MCF 10A (cell line): ENCODE data around the gene MEI1. TPM values are rescaled to one million over a fixed set of nuclear protein-coding genes. Genes with fewer than 3 reads are reported as not detected.
"Not testable (repeated sequence)": the region's sequence is repeated elsewhere in the genome, so short reads cannot be mapped to it uniquely, and the experiment has no call there.

Experiments used
- BruUV-seq: library from RNA; stranded (reverse); fragments of 400-500 nt; replicated peaks from 2 replicates; lab custom pipeline; 2021; lab: Mats Ljungman, UMichigan
- CTCF ChIA-PET: fragments of 300-600 bp; sonication (Branson Sonifier 250); formaldehyde crosslinking; extraction: SDS; loops from one replicate; lab custom pipeline; 2021; ENCODE audit warnings: antibody characterized with exemption, inconsistent platforms; lab: Yijun Ruan, JAX
- POLR2A ChIA-PET: fragments of 300-600, 350-650 bp; sonication (Branson Sonifier 250); formaldehyde crosslinking; extraction: SDS; loops from one replicate; lab custom pipeline; 2020; ENCODE audit warnings: antibody characterized with exemption, inconsistent platforms; lab: Yijun Ruan, JAX
- DNase-seq: peaks from one replicate; pipeline ENCODE4 v3.0.0-alpha.2; 2018; ENCODE audit not compliant: unreplicated experiment
- H3K27ac Mint-ChIP-seq: one replicate; pipeline ENCODE4 v1.8.0; 2022; ENCODE audit warnings: mild to moderate bottlenecking, low read depth, mixed read lengths; ENCODE audit not compliant: unreplicated experiment
- H3K27me3 Mint-ChIP-seq: one replicate; pipeline ENCODE4 v1.8.0; 2022; ENCODE audit warnings: mixed read lengths; ENCODE audit not compliant: insufficient read depth, unreplicated experiment
- H3K36me3 Mint-ChIP-seq: one replicate; pipeline ENCODE4 v1.8.0; 2022; ENCODE audit warnings: mild to moderate bottlenecking, moderate library complexity, mixed read lengths; ENCODE audit not compliant: insufficient read depth, unreplicated experiment
- H3K4me1 Mint-ChIP-seq: one replicate; pipeline ENCODE4 v1.8.0; 2022; ENCODE audit warnings: mixed read lengths; ENCODE audit not compliant: insufficient read depth, unreplicated experiment
- H3K4me3 Mint-ChIP-seq: one replicate; pipeline ENCODE4 v1.8.0; 2022; ENCODE audit warnings: mild to moderate bottlenecking, moderate library complexity, mixed read lengths; ENCODE audit not compliant: unreplicated experiment
- H3K9me3 Mint-ChIP-seq: one replicate; pipeline ENCODE4 v1.8.0; 2022; ENCODE audit warnings: mixed read lengths; ENCODE audit not compliant: unreplicated experiment
- intact Hi-C: fragments of 100-400 bp; cut with micrococcal nuclease; formaldehyde crosslinking; loops from 2 replicates; pipeline ENCODE4 v1.14.1; 2022
- total RNA-seq: library from RNA; stranded (reverse); gene quantifications from 2 replicates; pipeline ENCODE4 v1.2.3, GENCODE V29; 2022
- TF ChIP-seq, protein P1 (sequence below): fragments of 200-600 bp; IDR thresholded peaks from one replicate; pipeline ENCODE4 v1.8.0; 2022; ENCODE audit warnings: antibody characterized with exemption, mild to moderate bottlenecking; ENCODE audit not compliant: unreplicated experiment

The MEI1 gene
- total RNA-seq, 1 experiment from 2014 or later, result not detected

DNA sequence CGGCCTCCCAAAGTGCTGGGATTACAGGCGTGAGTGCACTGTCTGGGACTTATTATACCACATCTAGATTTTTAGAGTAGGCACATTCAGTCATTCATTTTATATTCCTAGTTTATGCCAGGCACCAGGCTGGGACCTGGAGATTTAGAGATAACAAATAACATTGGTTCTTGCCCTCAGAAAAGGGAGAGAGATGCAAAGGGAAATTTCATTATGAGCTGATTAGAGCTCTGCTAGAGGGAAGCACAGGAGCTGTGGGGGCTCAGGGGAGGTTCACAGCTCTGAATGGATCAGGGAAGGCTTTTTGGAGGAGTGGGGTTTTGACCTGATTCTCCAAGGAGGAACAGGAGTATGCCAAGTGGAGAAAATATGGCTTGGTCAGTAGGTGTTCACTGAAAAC, 32.3 kb downstream of the MEI1 start:
- ChIA-PET CTCF (interaction anchor here (1.2 to 1.7 kb wide), 2 partner anchors 15 to 34 kb away, joined by 5 to 7 read pairs; no protein-coding TSS in a partner anchor), POLR2A (interaction anchor here (1.5 kb wide), 1 partner anchor 15 kb away, joined by 3 read pairs; no protein-coding TSS in a partner anchor)

DNA sequence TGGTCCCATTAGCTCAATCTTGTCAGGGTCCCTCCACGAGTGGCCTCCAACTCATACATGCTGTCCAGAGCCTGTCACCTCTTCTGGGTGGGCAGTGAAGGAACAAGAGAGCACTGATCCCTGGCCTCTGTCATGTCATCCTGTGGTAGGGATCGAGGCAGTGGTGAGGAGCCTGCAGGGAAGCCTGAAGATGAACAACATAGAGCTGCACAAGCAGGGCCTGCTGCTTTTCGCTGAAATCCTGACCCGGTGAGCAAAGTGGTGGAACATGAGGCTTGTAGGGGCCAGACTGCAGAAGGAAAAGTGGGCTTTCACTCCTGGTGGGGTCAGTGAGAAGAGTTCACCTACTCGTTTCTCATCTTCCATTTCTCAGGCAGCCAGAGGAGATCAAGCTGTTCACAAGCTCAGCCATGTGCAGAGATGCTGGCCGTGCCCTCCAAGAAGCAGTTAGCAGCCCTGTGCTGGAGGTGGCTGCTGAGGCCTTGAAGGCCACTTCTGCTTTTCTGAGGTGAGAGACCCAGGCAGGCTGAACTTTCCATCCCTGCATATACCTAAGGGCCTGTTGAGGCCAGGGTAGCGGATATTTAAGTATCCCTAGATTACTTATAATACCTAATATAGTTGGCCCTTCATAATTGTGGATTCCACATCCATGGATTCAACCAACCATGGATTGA, 32.9 kb downstream of the MEI1 start:
- no peak overlapping the region for H3K27ac Mint-ChIP-seq
- CTCF ChIA-PET, result interaction anchor here (0.6 to 1.7 kb wide), 3 partner anchors 13 to 35 kb away, joined by 4 to 7 read pairs (median 5); no protein-coding TSS in a partner anchor

More for the DNA sequence above, 32.3 kb downstream of the MEI1 start:
- no peaks in the 10 kb centered on the region for H3K4me1 Mint-ChIP-seq
- TF ChIP-seq, protein P1, sequence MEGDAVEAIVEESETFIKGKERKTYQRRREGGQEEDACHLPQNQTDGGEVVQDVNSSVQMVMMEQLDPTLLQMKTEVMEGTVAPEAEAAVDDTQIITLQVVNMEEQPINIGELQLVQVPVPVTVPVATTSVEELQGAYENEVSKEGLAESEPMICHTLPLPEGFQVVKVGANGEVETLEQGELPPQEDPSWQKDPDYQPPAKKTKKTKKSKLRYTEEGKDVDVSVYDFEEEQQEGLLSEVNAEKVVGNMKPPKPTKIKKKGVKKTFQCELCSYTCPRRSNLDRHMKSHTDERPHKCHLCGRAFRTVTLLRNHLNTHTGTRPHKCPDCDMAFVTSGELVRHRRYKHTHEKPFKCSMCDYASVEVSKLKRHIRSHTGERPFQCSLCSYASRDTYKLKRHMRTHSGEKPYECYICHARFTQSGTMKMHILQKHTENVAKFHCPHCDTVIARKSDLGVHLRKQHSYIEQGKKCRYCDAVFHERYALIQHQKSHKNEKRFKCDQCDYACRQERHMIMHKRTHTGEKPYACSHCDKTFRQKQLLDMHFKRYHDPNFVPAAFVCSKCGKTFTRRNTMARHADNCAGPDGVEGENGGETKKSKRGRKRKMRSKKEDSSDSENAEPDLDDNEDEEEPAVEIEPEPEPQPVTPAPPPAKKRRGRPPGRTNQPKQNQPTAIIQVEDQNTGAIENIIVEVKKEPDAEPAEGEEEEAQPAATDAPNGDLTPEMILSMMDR, result no peak
- peaks cover 7% of the 10 kb centered on the region for H3K27me3 Mint-ChIP-seq
- no peak overlapping the region for H3K4me3 Mint-ChIP-seq
- no peak overlapping the region for H3K27ac Mint-ChIP-seq
- peaks cover 7% of the 10 kb centered on the region for H3K36me3 Mint-ChIP-seq
- no TSS peak for BruUV-seq
- DNase-seq, result no peak
- H3K9me3 Mint-ChIP-seq, result no peaks in the 10 kb centered on the region
- intact Hi-C loops, result no loop called here

DNA sequence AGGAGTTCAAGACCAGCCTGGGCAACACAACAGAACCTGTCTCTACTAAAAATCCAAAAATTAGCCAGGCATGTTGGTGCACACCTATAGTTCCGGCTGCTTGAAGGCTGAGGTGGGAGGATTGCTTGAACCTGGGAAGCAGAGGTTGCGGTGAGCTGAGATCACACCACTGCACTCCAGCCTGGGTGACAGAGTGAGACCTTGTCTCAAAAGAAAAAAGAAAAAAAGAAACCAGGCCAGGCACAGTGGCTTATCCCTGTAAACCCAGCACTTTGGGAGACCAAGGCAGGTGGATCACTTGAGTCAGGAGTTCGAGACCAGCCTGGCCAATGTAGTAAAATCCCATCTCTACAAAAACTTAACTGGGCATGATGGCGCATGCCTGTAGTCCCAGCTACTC, 33.9 kb downstream of the MEI1 start:
- DNase-seq, H3K4me1 Mint-ChIP-seq, H3K4me3 Mint-ChIP-seq, BruUV-seq, H3K9me3 Mint-ChIP-seq, intact Hi-C loops, H3K27me3 Mint-ChIP-seq, H3K36me3 Mint-ChIP-seq, H3K27ac Mint-ChIP-seq: not testable (repeated sequence)
- ChIA-PET CTCF (interaction anchor here (0.7 to 1.7 kb wide), 3 partner anchors 13 to 36 kb away, joined by 3 to 7 read pairs (median 3); no protein-coding TSS in a partner anchor), POLR2A (interaction anchor here (1.5 kb wide), 1 partner anchor 13 kb away, joined by 3 read pairs; no protein-coding TSS in a partner anchor)

More for the DNA sequence above, 32.9 kb downstream of the MEI1 start:
- no TSS peak for BruUV-seq
- POLR2A ChIA-PET, result interaction anchor here (1.5 kb wide), 1 partner anchor 14 kb away, joined by 3 read pairs; no protein-coding TSS in a partner anchor
- DNase-seq, result no peak
- intact Hi-C loops, result no loop called here
- peaks cover 4% of the 10 kb centered on the region for H3K27me3 Mint-ChIP-seq
- no peak overlapping the region for H3K4me3 Mint-ChIP-seq
- TF ChIP-seq, protein P1, result no peak
- H3K36me3 Mint-ChIP-seq, result peaks cover 3% of the 10 kb centered on the region
- H3K9me3 Mint-ChIP-seq, result no peaks in the 10 kb centered on the region
- no peaks in the 10 kb centered on the region for H3K4me1 Mint-ChIP-seq

DNA sequence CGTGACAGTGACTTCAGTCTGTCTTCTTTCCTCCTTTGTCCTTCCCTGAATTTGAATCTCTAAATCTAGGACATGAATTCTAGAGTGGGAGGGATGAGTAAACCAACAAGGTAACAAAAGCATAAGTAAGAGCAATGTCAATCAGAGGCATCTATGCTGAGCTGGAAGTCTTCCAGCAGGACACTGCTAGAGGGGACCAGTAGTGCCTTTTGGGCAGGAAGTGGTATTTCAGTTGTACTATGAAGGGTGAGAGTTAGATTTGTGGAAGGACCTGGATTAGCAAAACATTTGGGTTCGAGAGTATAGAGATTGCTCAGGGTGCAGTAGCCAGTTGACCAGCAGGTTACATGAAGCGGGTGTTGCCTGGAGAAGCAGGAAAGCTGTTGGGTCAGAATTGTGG, 40.3 kb downstream of the MEI1 start:
- no peaks in the 10 kb centered on the region for H3K4me1 Mint-ChIP-seq
- no TSS peak for BruUV-seq
- H3K4me3 Mint-ChIP-seq, result no peak overlapping the region
- H3K27ac Mint-ChIP-seq, result no peak overlapping the region
- intact Hi-C loops, result no loop called here
- H3K36me3 Mint-ChIP-seq, result no peaks in the 10 kb centered on the region
- H3K27me3 Mint-ChIP-seq, result no peaks in the 10 kb centered on the region
- CTCF ChIA-PET, result interaction anchor here (0.6 kb wide), 1 partner anchor 120 kb away, joined by 5 read pairs; no protein-coding TSS in a partner anchor
- no peak for DNase-seq
- no peaks in the 10 kb centered on the region for H3K9me3 Mint-ChIP-seq
- POLR2A ChIA-PET, result interaction anchor here (0.6 kb wide), 1 partner anchor 29 kb away, joined by 3 read pairs; no protein-coding TSS in a partner anchor
- TF ChIP-seq, protein P1, result no peak
